ENCODE measurements around the gene SDK2.
A peak's percentile ranks its signal among the peaks of the same experiment; 100 is the strongest.

SDK2 gene

GRCh38 chr17:73644145-73645049 is at the start of gene SDK2:
Gene SDK2, minus strand, starts transcription at chr17:73644445. Its CDS starts 357 bp downstream, at chr17:73644088.
- DNase-seq (ENCODE audit: low read depth in 1 of 2, low spot score in 1 of 2), result peak in 1 of 2 donors; percentile 1

GRCh38 chr17:73693071-73693470 is 48.8 kb upstream of the SDK2 start:
- DNase-seq (ENCODE audit: low read depth in 1 of 2, low spot score in 1 of 2), result no peak

GRCh38 chr17:73691321-73691766 is 47.1 kb upstream of the SDK2 start:
- DNase-seq (ENCODE audit: low read depth in 1 of 2, low spot score in 1 of 2), result no peak

- DNase-seq (ENCODE audit: low read depth in 1 of 2, low spot score in 1 of 2), result no peak
Measured at GRCh38 chr17:73690676-73691075, 46.4 kb upstream of the SDK2 start.

- no peak for DNase-seq (ENCODE audit: low read depth in 1 of 2, low spot score in 1 of 2)
Measured at GRCh38 chr17:73689596-73690275, 45.5 kb upstream of the SDK2 start.

GRCh38 chr17:73686961-73687360 is 42.7 kb upstream of the SDK2 start:
- no peak for DNase-seq (ENCODE audit: low read depth in 1 of 2, low spot score in 1 of 2)

GRCh38 chr17:73686126-73686525 is 41.9 kb upstream of the SDK2 start:
- DNase-seq (ENCODE audit: low read depth in 1 of 2, low spot score in 1 of 2), result no peak

GRCh38 chr17:73684183-73684582 is 39.9 kb upstream of the SDK2 start:
- DNase-seq (ENCODE audit: low read depth in 1 of 2, low spot score in 1 of 2), result no peak

GRCh38 chr17:73683771-73684170 is 39.5 kb upstream of the SDK2 start:
- DNase-seq (ENCODE audit: low read depth in 1 of 2, low spot score in 1 of 2), result no peak

GRCh38 chr17:73681946-73682345 is 37.7 kb upstream of the SDK2 start:
- no peak for DNase-seq (ENCODE audit: low read depth in 1 of 2, low spot score in 1 of 2)

GRCh38 chr17:73679476-73679875 is 35.2 kb upstream of the SDK2 start:
- DNase-seq (ENCODE audit: low read depth in 1 of 2, low spot score in 1 of 2), result no peak

- DNase-seq (ENCODE audit: low read depth in 1 of 2, low spot score in 1 of 2), result no peak
Measured at GRCh38 chr17:73678999-73679398, 34.8 kb upstream of the SDK2 start.

GRCh38 chr17:73669771-73670170 is 25.5 kb upstream of the SDK2 start:
- DNase-seq (ENCODE audit: low read depth in 1 of 2, low spot score in 1 of 2), result no peak

GRCh38 chr17:73667181-73667959 is 23.1 kb upstream of the SDK2 start:
- DNase-seq (ENCODE audit: low read depth in 1 of 2, low spot score in 1 of 2), result no peak

- no peak for DNase-seq (ENCODE audit: low read depth in 1 of 2, low spot score in 1 of 2)
Measured at GRCh38 chr17:73663614-73664013, 19.4 kb upstream of the SDK2 start.

GRCh38 chr17:73660366-73660765 is 16.1 kb upstream of the SDK2 start:
- DNase-seq (ENCODE audit: low read depth in 1 of 2, low spot score in 1 of 2), result no peak

GRCh38 chr17:73658821-73659515 is 14.7 kb upstream of the SDK2 start:
- DNase-seq (ENCODE audit: low read depth in 1 of 2, low spot score in 1 of 2), result no peak

- no peak for DNase-seq (ENCODE audit: low read depth in 1 of 2, low spot score in 1 of 2)
Measured at GRCh38 chr17:73657473-73658116, 13.3 kb upstream of the SDK2 start.

- no peak for DNase-seq (ENCODE audit: low read depth in 1 of 2, low spot score in 1 of 2)
Measured at GRCh38 chr17:73654241-73654640, 10.0 kb upstream of the SDK2 start.

- DNase-seq (ENCODE audit: low read depth in 1 of 2, low spot score in 1 of 2), result no peak
Measured at GRCh38 chr17:73653810-73654209, 9.6 kb upstream of the SDK2 start.

Measured in stimulated activated CD4-positive, alpha-beta T cell treated with anti-CD3 and anti-CD28 coated beads, Interleukin-15, amount 100 ng/mL, for 1 hour (primary cell).